ENCODE data around the gene TM9SF1.
A peak's percentile ranks its signal among the peaks of the same experiment; 100 is the strongest.
"Not testable (repeated sequence)": the region's sequence is repeated elsewhere in the genome, so short reads cannot be mapped to it uniquely, and the experiment has no call there.

The TM9SF1 gene

DNA sequence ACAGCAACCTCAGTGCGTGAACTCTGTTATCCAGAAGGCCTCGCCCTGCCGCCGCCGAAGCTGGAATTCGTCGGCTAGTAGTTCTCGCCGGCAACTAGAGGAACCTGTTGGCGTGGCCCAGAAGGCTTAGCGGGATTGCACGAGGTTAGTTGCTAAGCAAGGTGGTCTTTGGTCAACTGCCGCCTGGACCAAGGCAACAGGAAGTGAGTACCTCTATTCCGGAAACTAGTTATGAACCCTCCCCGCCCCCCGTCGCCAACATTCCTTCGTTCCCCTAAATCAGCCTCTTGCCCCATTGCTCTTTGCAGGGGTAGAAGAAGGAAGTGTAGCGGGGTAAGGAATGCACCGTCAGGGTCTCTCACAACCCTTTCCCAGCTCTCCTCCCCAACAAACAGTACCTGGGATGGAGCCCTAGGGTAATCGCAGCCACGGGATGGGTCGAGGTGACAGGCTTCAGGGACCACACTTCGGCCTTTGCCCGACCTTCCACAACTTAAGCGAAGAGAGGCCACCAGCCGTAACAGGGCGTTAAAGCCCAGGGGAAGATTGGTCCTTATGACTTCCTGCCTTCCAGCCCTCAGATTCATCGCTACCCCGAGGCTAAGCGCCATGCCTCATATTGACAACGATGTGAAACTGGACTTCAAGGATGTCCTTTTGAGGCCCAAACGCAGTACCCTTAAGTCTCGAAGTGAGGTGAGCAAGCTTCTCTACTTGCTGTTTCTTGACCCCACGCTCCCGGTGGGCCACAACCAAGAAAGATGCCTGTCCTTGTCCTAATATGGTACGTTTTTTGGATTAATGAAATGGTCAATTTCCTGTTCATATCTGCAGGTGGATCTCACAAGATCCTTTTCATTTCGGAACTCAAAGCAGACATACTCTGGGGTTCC is 37.6 kb upstream of the TM9SF1 start, which contains the start of gene GMPR2:
TSS of gene GMPR2 (plus strand) at position 285 of the 893 bp plus-strand sequence. CDS start at position 610, 325 bp downstream.
- H3K4me3 ChIP-seq (ENCODE audit: low read depth, low read length), result peak within 1 kb of the TSS; percentile 82
- TF ChIP-seq, protein P1, sequence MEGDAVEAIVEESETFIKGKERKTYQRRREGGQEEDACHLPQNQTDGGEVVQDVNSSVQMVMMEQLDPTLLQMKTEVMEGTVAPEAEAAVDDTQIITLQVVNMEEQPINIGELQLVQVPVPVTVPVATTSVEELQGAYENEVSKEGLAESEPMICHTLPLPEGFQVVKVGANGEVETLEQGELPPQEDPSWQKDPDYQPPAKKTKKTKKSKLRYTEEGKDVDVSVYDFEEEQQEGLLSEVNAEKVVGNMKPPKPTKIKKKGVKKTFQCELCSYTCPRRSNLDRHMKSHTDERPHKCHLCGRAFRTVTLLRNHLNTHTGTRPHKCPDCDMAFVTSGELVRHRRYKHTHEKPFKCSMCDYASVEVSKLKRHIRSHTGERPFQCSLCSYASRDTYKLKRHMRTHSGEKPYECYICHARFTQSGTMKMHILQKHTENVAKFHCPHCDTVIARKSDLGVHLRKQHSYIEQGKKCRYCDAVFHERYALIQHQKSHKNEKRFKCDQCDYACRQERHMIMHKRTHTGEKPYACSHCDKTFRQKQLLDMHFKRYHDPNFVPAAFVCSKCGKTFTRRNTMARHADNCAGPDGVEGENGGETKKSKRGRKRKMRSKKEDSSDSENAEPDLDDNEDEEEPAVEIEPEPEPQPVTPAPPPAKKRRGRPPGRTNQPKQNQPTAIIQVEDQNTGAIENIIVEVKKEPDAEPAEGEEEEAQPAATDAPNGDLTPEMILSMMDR (IDR thresholded peaks at IDR 0.05; ENCODE audit: insufficient read depth, low read depth, low read length, missing control alignments), result no peak
- DNase-seq (ENCODE audit: low read depth), result peak; percentile 43

DNA sequence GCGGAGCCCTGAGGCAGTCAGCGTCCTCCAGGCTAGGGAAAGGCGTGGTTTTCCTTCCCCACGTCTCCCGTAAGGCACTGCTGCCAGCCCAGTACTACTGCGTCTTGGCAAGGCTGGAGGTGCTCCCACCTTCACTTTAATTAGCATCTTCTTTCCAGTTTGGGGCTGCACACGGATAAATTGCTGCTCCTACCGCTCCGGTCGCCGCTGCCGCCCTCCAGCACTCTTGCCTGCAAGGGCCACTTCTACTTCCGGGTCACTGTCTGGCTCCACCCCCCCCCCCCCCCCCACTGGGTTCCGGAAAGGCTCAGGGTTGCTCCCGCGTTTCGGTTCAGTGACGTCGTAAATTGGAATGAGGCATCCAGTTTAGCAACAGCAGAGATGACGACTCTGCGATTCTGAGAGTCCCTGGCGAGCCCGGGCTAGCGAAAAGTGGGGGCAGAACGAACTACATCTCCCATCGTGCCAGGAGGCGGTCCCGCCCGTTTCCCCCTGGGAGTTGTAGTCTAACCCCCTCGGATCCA is 36.9 kb upstream of the TM9SF1 start, which contains the start of gene NEDD8:
TSS of gene NEDD8 (minus strand) at position 247 of the 524 bp plus-strand sequence. CDS start at position 147, 100 bp downstream.
- H3K4me3 ChIP-seq (ENCODE audit: low read depth, low read length), result peak within 1 kb of the TSS; percentile 82
- TF ChIP-seq, protein P1 (IDR thresholded peaks at IDR 0.05; ENCODE audit: insufficient read depth, low read depth, low read length, missing control alignments), result no peak
- DNase-seq (ENCODE audit: low read depth), result peak; percentile 90

DNA sequence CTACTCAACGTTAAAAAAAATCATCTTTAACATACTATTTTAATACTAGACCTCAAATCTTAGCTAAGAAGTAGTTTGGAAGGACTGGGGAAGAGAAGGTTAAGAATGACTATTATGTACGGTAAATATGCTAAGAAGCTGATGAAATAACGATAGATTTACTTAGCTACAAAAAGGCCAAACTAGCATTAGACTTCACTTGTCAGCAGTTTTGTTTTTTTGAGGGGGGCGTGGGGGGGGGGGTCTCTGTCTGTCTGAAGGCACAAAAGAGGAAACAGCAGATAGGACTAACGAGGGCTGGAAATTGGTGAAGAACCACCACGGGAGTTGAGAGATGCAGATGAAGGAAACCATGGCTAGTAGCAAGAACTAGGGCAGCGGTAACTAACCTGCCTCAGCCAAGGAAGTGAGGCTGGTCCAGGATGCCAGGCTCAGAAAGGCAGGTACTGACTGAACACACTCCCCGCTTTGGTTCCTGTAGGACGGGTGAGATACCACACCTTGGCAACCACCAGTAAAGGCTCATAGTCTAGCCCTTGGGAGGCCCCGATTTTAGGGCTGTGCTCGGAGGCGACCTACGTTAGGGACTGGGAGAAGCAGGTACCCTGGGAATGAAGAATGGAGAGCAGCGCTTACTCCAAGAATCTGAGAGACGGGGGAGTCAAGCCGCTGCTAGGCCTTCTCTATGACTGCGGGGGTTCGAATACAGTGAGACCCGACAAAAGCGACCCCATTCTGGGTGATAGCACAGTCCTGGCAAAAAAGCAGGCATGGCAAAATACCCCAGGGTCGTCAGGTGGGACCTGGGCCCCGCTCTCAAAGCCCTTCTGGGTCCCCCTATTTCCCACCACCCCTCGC is 36.3 kb upstream of the TM9SF1 start:
- peak; percentile 40 for DNase-seq (ENCODE audit: low read depth)
- peak overlapping the region; percentile 82 for H3K4me3 ChIP-seq (ENCODE audit: low read depth, low read length)
- TF ChIP-seq, protein P1 (IDR thresholded peaks at IDR 0.05; ENCODE audit: insufficient read depth, low read depth, low read length, missing control alignments), result no peak

DNA sequence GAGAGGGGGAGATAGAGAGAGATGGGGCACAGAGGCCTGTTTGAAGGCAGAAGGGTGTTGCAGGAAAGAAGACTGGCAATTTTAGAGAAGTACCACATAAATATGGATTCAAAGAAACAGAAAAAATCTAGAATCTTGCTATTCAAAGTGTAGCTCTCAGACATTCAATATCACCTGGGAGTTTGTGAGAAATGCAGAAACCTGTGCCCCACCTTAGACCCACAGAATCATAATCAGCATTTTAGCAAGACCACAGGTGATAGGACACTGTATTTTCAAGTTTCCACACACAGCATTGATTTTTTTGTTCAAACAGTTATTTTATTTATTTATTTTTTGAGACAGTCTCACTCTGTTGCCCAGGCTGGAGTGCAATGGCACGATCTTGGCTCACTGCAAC is 33.7 kb upstream of the TM9SF1 start:
- TF ChIP-seq, protein P1 (IDR thresholded peaks at IDR 0.05; ENCODE audit: insufficient read depth, low read depth, low read length, missing control alignments), result no peak
- no peak for DNase-seq (ENCODE audit: low read depth)
- no peak overlapping the region for H3K4me3 ChIP-seq (ENCODE audit: low read depth, low read length)

DNA sequence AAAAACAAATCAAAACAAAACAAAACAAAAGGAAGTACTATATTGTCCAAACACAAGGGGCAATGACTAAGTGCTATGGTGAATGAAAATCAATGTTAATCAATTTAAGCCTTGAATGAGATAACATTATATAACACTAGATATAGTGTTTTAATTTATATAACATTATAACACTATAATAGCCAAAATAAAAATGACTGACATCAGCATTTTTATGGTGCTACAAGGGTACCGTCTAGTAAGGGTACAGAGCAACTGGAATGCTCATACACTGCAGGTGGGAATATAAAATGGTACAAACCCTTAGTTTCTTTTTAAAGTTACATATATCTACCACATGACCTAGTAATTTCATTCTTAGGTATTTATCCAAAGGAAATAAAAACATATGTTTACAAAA is 31.2 kb upstream of the TM9SF1 start:
- H3K4me3 ChIP-seq (ENCODE audit: low read depth, low read length), result no peak overlapping the region
- no peak for DNase-seq (ENCODE audit: low read depth)
- TF ChIP-seq, protein P1 (IDR thresholded peaks at IDR 0.05; ENCODE audit: insufficient read depth, low read depth, low read length, missing control alignments), result no peak

DNA sequence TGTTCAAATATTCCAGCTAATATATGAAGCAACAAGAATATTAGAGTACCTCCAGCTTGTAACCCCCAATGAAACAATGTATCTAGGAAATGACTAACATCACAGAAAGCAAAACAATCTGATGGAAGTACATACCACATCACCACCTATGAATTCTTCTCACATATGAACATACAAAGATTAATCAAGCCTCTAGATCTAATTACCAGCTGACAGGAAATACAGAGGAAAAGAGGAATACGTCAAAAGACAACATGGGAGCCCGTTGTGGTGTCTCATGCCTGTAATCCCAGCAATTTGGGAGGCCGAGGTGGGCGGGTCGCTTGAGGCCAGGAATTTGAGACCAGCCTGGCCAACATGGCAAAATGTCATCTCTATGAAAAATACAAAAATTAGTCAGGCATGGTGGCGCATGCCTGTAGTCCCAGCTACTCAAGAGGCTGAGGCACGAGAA is 29.4 kb upstream of the TM9SF1 start:
- H3K4me3 ChIP-seq (ENCODE audit: low read depth, low read length), result no peak overlapping the region
- no peak for DNase-seq (ENCODE audit: low read depth)
- TF ChIP-seq, protein P1 (IDR thresholded peaks at IDR 0.05; ENCODE audit: insufficient read depth, low read depth, low read length, missing control alignments), result no peak

DNA sequence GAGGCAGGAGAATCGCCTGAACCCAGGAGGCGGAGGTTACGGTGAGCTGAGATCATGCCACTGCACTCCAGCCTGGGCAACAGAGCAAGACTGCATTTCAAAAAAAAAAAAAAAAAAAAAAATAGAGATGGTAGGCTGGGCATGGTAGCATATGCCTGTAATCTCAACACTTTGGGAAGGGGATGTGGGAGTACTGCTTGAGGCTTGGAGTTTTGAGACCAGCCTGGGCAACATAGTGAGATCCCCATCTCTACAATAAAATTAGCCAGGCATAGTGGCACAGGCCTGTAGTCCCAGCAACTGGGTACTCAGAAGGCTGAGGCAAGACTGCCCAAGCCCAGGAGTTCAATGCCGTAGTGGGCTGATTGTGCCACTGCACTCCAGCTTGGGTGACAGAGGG is 27.7 kb upstream of the TM9SF1 start:
- not testable (repeated sequence) for H3K4me3 ChIP-seq (ENCODE audit: low read depth, low read length); DNase-seq (ENCODE audit: low read depth)

All from GM12865 (cell line).